ENCODE data around the gene SH3RF3.

Gene SH3RF3

DNA sequence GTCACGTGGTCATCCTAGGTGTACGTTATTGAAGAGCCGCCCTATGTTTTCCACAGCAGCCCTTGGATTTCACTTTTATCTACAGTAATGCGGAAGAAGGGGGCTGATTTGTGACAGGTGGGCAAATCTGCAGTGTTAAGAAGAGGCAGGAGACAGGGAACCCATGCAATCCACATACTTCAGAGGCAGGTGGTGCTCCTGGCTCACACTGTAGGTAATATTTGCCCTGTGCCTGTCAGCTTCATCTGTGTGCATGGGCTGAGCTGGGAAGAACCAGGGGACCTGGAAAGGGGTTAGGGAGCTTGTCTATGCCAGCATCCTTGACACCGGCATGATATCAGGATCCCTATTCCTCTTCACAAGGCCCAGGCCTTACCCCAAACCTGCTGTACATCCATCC lies 183.9 kb downstream of the SH3RF3 start:
- Histone ChIP-seq H3K4me2 (no peak overlapping the region), H3K4me3 (no peak overlapping the region), H3K27me3 (no peaks in the 10 kb centered on the region), H4K20me1 (peaks cover 57% of the 10 kb centered on the region), H3K36me3 (no peaks in the 10 kb centered on the region), H3K4me1 (peaks cover 38% of the 10 kb centered on the region), H3K27ac (no peak overlapping the region), H3K9ac (no peak overlapping the region), H3K9me3 (no peaks in the 10 kb centered on the region)
- no peak for TF ChIP-seq Cebpa-rat (IDR thresholded peaks at IDR 0.05)

DNA sequence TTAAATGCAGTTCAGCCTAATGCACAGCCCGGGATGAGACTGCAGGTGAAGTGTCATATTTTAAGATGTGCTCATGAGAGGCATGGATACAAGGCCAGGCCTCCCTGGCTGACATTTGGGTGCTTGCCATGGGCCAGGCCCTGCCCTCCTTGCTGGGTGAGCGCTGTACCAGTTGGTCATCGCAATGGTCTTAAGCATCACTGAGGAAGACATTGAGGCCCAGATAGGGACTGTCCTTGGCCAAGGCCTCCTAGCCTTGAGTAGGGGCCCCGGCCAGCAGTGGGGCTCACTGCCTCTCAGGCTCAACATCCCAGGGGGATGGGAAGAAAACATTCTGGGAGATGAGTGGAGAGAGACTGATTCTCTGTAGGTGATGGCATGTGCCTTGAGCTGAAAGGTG lies 184.3 kb downstream of the SH3RF3 start:
- Histone ChIP-seq H3K36me3 (no peaks in the 10 kb centered on the region), H3K4me3 (no peak overlapping the region), H3K27me3 (no peaks in the 10 kb centered on the region), H3K9ac (no peak overlapping the region), H3K4me1 (peaks cover 42% of the 10 kb centered on the region), H3K27ac (no peak overlapping the region; the same call in 1 of the 2 replicates), H3K9me3 (no peaks in the 10 kb centered on the region), H3K4me2 (peak overlapping the region; percentile 8; the same call in 1 of the 2 replicates), H4K20me1 (peaks cover 61% of the 10 kb centered on the region)
- TF ChIP-seq Cebpa-rat (IDR thresholded peaks at IDR 0.05): no peak

GRCh38 chr2:109316091-109316490 lies 187.1 kb downstream of the SH3RF3 start:
- H4K20me1 ChIP-seq: peaks cover 85% of the 10 kb centered on the region
- no peaks in the 10 kb centered on the region for H3K9me3 ChIP-seq
- no peaks in the 10 kb centered on the region for H3K27me3 ChIP-seq
- H3K4me2 ChIP-seq: 0 out of 2 replicates have a peak overlapping the region, but pooled peaks have one; percentile 80
- TF ChIP-seq Cebpa-rat (IDR thresholded peaks at IDR 0.05): no peak
- H3K36me3 ChIP-seq: no peaks in the 10 kb centered on the region
- no peak overlapping the region for H3K27ac ChIP-seq
- H3K4me3 ChIP-seq: no peak overlapping the region
- peaks cover 69% of the 10 kb centered on the region for H3K4me1 ChIP-seq
- no peak overlapping the region for H3K9ac ChIP-seq

DNA sequence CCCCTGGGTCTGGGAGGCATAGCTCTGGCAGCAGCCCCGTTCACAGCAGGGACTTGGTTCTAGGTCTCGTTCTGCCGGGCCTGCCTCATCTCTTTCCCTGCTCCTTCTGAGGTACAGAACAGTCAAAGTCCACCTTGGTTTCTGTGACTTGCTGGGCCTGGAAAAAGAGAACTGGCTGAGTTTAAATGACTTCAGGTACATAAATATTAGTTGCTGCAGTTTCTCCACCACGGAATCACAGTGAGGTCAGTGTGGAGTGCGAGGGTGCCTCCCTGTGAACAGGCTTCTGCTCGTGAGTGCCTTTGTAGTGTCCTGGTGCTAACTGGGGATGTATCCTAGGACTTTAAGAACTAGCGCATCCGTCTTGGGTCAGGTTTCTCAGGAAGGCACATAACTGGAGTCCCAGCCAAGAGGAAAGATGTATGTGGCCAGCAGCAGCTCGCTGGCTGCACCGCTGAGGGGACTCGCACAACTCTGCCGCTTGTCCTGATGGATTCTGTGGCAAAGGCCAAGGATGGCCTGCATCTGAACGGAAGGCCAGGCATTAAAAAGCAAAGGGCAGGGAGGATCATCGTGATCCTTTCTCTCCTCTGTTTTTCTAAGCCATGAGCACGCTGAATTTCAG lies 188.6 kb downstream of the SH3RF3 start:
- no peaks in the 10 kb centered on the region for H3K36me3 ChIP-seq
- peak overlapping the region; percentile 54; the same call in 1 of the 2 replicates for H3K9ac ChIP-seq
- peaks cover 91% of the 10 kb centered on the region for H4K20me1 ChIP-seq
- peaks cover 69% of the 10 kb centered on the region for H3K4me1 ChIP-seq
- H3K9me3 ChIP-seq: no peaks in the 10 kb centered on the region
- no peak overlapping the region for H3K4me3 ChIP-seq
- no peak for TF ChIP-seq Cebpa-rat (IDR thresholded peaks at IDR 0.05)
- H3K27ac ChIP-seq: peak overlapping the region; percentile 27; the same call in 1 of the 2 replicates
- no peaks in the 10 kb centered on the region for H3K27me3 ChIP-seq
- peak overlapping the region; percentile 80 for H3K4me2 ChIP-seq

GRCh38 chr2:109318150-109318948 lies 189.3 kb downstream of the SH3RF3 start:
- Histone ChIP-seq H3K27ac (peak overlapping the region; percentile 28; the same call in 1 of the 2 replicates), H3K9ac (peak overlapping the region; percentile 54; the same call in 1 of the 2 replicates), H3K4me3 (no peak overlapping the region), H3K9me3 (no peaks in the 10 kb centered on the region), H3K27me3 (no peaks in the 10 kb centered on the region), H3K36me3 (no peaks in the 10 kb centered on the region), H3K4me1 (peaks cover 68% of the 10 kb centered on the region), H4K20me1 (peaks cover 88% of the 10 kb centered on the region), H3K4me2 (peak overlapping the region; percentile 80)
- TF ChIP-seq Cebpa-rat (IDR thresholded peaks at IDR 0.05): peak; percentile 76

DNA sequence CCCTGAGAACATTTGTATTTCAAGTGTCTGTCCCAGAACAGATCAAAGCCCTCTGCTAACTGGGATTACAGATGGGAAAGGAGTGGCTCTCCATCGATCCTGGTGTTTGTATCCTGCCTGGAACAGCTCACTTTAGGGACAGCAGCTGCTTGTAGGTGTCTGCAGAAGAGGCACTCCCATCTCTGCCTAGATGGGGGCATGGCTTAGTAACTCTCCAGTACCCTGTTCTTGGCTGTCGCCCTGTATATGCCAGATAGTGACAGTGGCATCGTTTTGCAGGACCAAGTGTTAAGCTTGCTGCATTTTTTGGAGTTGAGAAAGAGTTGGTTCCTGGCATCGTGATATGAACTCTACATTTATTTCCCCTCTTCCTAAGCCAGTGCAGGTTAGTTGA lies 189.9 kb downstream of the SH3RF3 start:
- no peaks in the 10 kb centered on the region for H3K9me3 ChIP-seq
- no peaks in the 10 kb centered on the region for H3K36me3 ChIP-seq
- no peak for TF ChIP-seq Cebpa-rat (IDR thresholded peaks at IDR 0.05)
- H3K27ac ChIP-seq: 0 out of 2 replicates have a peak overlapping the region, but pooled peaks have one; percentile 15
- H3K27me3 ChIP-seq: no peaks in the 10 kb centered on the region
- no peak overlapping the region for H3K4me3 ChIP-seq
- H3K4me2 ChIP-seq: peak overlapping the region; percentile 80
- H3K9ac ChIP-seq: no peak overlapping the region
- peaks cover 82% of the 10 kb centered on the region for H4K20me1 ChIP-seq
- H3K4me1 ChIP-seq: peaks cover 62% of the 10 kb centered on the region

- Histone ChIP-seq H3K4me3 (no peak overlapping the region), H3K27me3 (no peaks in the 10 kb centered on the region), H3K9me3 (0 out of 2 replicates have a peak, but pooled peaks cover 6% of the 10 kb centered on the region), H3K4me1 (peaks cover 55% of the 10 kb centered on the region), H3K9ac (peak overlapping the region; percentile 21; the same call in 1 of the 2 replicates), H3K27ac (peak overlapping the region; percentile 41; the same call in 1 of the 2 replicates), H3K36me3 (no peaks in the 10 kb centered on the region), H3K4me2 (peak overlapping the region; percentile 80), H4K20me1 (peaks cover 68% of the 10 kb centered on the region)
- no peak for TF ChIP-seq Cebpa-rat (IDR thresholded peaks at IDR 0.05)
Observed at GRCh38 chr2:109320195-109320922, 191.4 kb downstream of the SH3RF3 start.

DNA sequence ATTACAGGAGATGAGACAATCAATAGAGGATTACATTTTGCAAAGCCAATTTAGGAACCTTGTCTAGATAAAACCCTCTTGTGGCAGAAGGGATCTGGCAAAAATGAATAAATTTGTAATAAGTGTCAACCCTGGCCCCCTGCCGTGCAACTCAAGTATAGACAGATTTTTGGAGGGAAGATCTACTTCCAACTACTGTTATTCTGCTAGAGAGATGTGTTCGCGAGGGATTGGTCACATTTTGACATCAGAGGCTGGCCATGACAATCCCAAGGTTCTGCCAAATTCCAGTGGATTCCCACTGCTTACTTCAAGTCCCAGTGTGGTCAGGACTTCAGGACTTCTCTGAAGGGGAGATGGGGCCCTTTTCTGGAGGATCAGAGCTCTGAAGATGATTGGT lies 192.6 kb downstream of the SH3RF3 start:
- 0 out of 2 replicates have a peak, but pooled peaks cover 9% of the 10 kb centered on the region for H3K9me3 ChIP-seq
- no peak overlapping the region for H3K9ac ChIP-seq
- H3K27ac ChIP-seq: no peak overlapping the region
- H3K4me3 ChIP-seq: no peak overlapping the region
- H3K27me3 ChIP-seq: no peaks in the 10 kb centered on the region
- peaks cover 56% of the 10 kb centered on the region for H4K20me1 ChIP-seq
- no peak for TF ChIP-seq Cebpa-rat (IDR thresholded peaks at IDR 0.05)
- peaks cover 58% of the 10 kb centered on the region for H3K4me1 ChIP-seq
- no peaks in the 10 kb centered on the region for H3K36me3 ChIP-seq
- no peak overlapping the region for H3K4me2 ChIP-seq

DNA sequence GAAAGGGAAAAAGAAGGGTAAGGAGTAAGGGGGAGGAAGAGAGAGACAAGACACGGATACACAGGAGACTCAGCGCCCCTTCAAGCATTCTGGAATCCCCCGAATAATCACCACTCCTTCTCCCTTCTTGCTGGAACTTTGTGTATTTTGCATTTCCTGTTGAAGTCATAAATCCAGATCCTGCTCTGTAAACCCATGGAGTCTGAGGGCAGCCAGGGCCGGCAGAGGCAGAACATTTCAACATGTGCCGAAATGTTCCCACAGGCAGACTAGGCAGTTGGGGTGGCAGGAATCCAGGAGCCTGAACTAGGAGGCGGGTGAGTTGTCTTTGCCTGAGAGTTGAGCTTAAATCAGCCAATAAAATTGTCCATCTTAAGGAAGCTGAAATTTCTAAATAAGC lies 193.1 kb downstream of the SH3RF3 start:
- no peak for TF ChIP-seq Cebpa-rat (IDR thresholded peaks at IDR 0.05)
- no peak overlapping the region for H3K4me3 ChIP-seq
- H3K4me2 ChIP-seq: no peak overlapping the region
- H3K27me3 ChIP-seq: no peaks in the 10 kb centered on the region
- H4K20me1 ChIP-seq: peaks cover 50% of the 10 kb centered on the region
- 0 out of 2 replicates have a peak, but pooled peaks cover 9% of the 10 kb centered on the region for H3K9me3 ChIP-seq
- peaks cover 52% of the 10 kb centered on the region for H3K4me1 ChIP-seq
- H3K27ac ChIP-seq: no peak overlapping the region
- H3K36me3 ChIP-seq: no peaks in the 10 kb centered on the region
- no peak overlapping the region for H3K9ac ChIP-seq

Data from BLaER1 (cell line).